K562 (cell line): ENCODE results near the gene SIGLEC11. TPM values are rescaled to one million over a fixed set of nuclear protein-coding genes. Genes with fewer than 3 reads are reported as not detected.

ENCODE experiments used
- BCLAF1 ChIP-seq, 2 experiments: fragments of 450-650 bp in 1 of 2; IDR thresholded peaks; 2 replicates each; pipeline ENCODE4 v1.6.1; 2011 to 2017; ENCODE audit warnings: low read depth in 2 of 2, antibody characterized with exemption in 1 of 2, borderline replicate concordance in 1 of 2, low read length in 1 of 2, mild to moderate bottlenecking in 1 of 2, mixed read lengths in 1 of 2; ENCODE audit not compliant: control insufficient read depth in 1 of 2
- CBFA2T2 ChIP-seq: fragments of 450-650 bp; conservative IDR thresholded peaks from 2 replicates; pipeline ENCODE4 v1.6.1; 2017; ENCODE audit warnings: mild to moderate bottlenecking
- CCNT2 ChIP-seq: IDR thresholded peaks from 2 replicates; pipeline ENCODE4 v1.6.1; 2011; ENCODE audit warnings: borderline replicate concordance, low read depth, mild to moderate bottlenecking, moderate library complexity, mixed read lengths, low read length; ENCODE audit not compliant: insufficient read length; ENCODE audit errors: extremely low read depth
- LCOR ChIP-seq: sonication (generic); formaldehyde crosslinking; IDR thresholded peaks from 2 replicates; pipeline ENCODE4 v1.8.0; 2022; ENCODE audit warnings: mild to moderate bottlenecking, missing genetic modification reagents
- NCOR1 ChIP-seq: fragments of 450-650 bp; IDR thresholded peaks from 2 replicates; pipeline ENCODE4 v1.6.1; 2016; ENCODE audit warnings: mild to moderate bottlenecking, moderate library complexity
- NFIC ChIP-seq: fragments of 450-650 bp; IDR thresholded peaks from 2 replicates; pipeline ENCODE4 v1.6.1; 2017; ENCODE audit warnings: mild to moderate bottlenecking, inconsistent platforms
- RBM17 ChIP-seq: fragments of 200-400 bp; formaldehyde crosslinking; IDR thresholded peaks from 2 replicates; pipeline ENCODE4 v1.6.1; 2017; ENCODE audit warnings: low read depth, mild to moderate bottlenecking, low read length, borderline replicate concordance
- SAFB ChIP-seq: fragments of 200-400 bp; formaldehyde crosslinking; IDR thresholded peaks from 2 replicates; pipeline ENCODE4 v1.6.1; 2017; ENCODE audit warnings: low read depth, low read length, borderline replicate concordance
- ZBTB11 ChIP-seq, 3 experiments: fragments of 200-800 bp in 1 of 3; fragments of 250-450 bp in 1 of 3; fragments of 450-650 bp in 1 of 3; sonication (Bioruptor Pico) in 1 of 3; sonication (Bioruptor generic) in 1 of 3; formaldehyde crosslinking in 1 of 3; IDR thresholded peaks; 2 replicates each; pipeline versions ENCODE4 v1.6.1 to v1.8.0; 2016 to 2022; ENCODE audit warnings: mild to moderate bottlenecking in 2 of 3, missing genetic modification characterization in 2 of 3, missing compliant biosample characterization in 1 of 3, moderate library complexity in 1 of 3
- ZNF146 ChIP-seq: IDR thresholded peaks from one replicate; pipeline ENCODE4 v1.6.1; 2018; ENCODE audit warnings: missing compliant biosample characterization; ENCODE audit not compliant: unreplicated experiment
- ZNF57 ChIP-seq: fragments of 450-650 bp; formaldehyde crosslinking; IDR thresholded peaks from 2 replicates; pipeline ENCODE4 v1.4.0; 2020; ENCODE audit warnings: mild to moderate bottlenecking, moderate library complexity
- ZNF609 ChIP-seq: sonication (generic); formaldehyde crosslinking; IDR thresholded peaks from 2 replicates; pipeline ENCODE4 v1.8.1; 2023; ENCODE audit warnings: missing genetic modification reagents, mild to moderate bottlenecking, borderline replicate concordance
- polyA plus RNA-seq, 8 experiments: library from polyadenylated mRNA; depleted of rRNA in 4 of 8; stranded (reverse) in 5 of 8; unstranded in 3 of 8; fragments of >200 nt; fragmentation: Nextera tagmentation in 2 of 8; fragmentation: Illumina TruSeq in 1 of 8; extraction: Ambion mirVana in 2 of 8; extraction: Trizol in 1 of 8; gene quantifications; 2 replicates each; pipeline versions ENCODE4 v1.2.1 to v1.2.3, GENCODE V29; 2011 to 2014; ENCODE audit warnings: inconsistent platforms in 1 of 8, missing spikeins in 1 of 8
- total RNA-seq, 7 experiments: library from RNA; depleted of rRNA in 6 of 7; stranded (reverse); fragments of >200 nt in 6 of 7; fragmentation: Illumina TruSeq in 2 of 7; extraction: Trizol in 2 of 7; gene quantifications; 2 replicates each; pipeline versions ENCODE4 v1.2.1 to v1.2.3, GENCODE V29; 2011 to 2021; ENCODE audit warnings: low replicate concordance in 1 of 7

Gene SIGLEC11
- total and polyA plus RNA-seq, 9 of the 15 experiments (the other 6 are each of a cell fraction or from before 2014, with no cell fraction given) = not detected

- TF ChIP-seq ZNF609 (CRISPR knock-in tag) (no peak), NFIC (peak; percentile 19; the same call in 1 of the 2 replicates), SAFB (no peak), ZNF57 (no peak), NCOR1 (peak; percentile 72; the same call in 1 of the 2 replicates), ZBTB11 (CRISPR knock-in tag; IDR thresholded peaks at IDR 0.05) (no peak), RBM17 (no peak), CCNT2 (peak; percentile 36), LCOR (0 out of 2 replicates have a peak, but pooled peaks have one; percentile 24), ZNF146 (CRISPR knock-in tag) (no peak), BCLAF1 (IDR thresholded peaks at IDR 0.05; ENCODE audit: borderline replicate concordance in 1 of 2, control insufficient read depth in 1 of 2, low read depth in 2 of 2, low read length in 1 of 2) (no peak), CBFA2T2 (peak; percentile 82)
Measured at GRCh38 chr19:49981603-49982593, 20.9 kb upstream of the SIGLEC11 start (continued).
